ENCODE data around the gene FAM163B. TPM values are rescaled to one million over a fixed set of nuclear protein-coding genes. Genes with fewer than 3 reads are reported as not detected.

Gene FAM163B
- polyA plus RNA-seq, 1 donor (not counting 4 experiments of a cell fraction or from before 2014, with no cell fraction given): not detected

GRCh38 chr9:133615186-133615585 lies 6.0 kb upstream of the FAM163B start:
- no peak for DNase-seq (ENCODE audit: low read depth, low spot score)
- dilution Hi-C loops (cut with MboI; ENCODE audit: extremely low pct_ligation_motif_present, low sequenced_read_pairs): no loop called here
- H2AFZ ChIP-seq (ENCODE audit: control insufficient read depth, low read length): no peak overlapping the region
- H3K4me3 ChIP-seq (ENCODE audit: control insufficient read depth in 2 of 3, extremely low read depth in 1 of 3, insufficient read depth in 2 of 3, low read depth in 1 of 3, low read length in 3 of 3): no peak overlapping the region
- H4K20me1 ChIP-seq (ENCODE audit: control insufficient read depth, extremely low read depth, insufficient read depth, low read length): no peaks in the 10 kb centered on the region
- no peaks in the 10 kb centered on the region for H3K9me3 ChIP-seq (ENCODE audit: control insufficient read depth, low read depth, low read length)
- no peaks in the 10 kb centered on the region for H3K36me3 ChIP-seq (ENCODE audit: control insufficient read depth in 2 of 2, extremely low read depth in 1 of 2, insufficient read depth in 2 of 2, low read length in 2 of 2)
- no peak overlapping the region for H3K9ac ChIP-seq (ENCODE audit: control insufficient read depth, extremely low read depth, insufficient read depth, low read length)
- no peaks in the 10 kb centered on the region for H3K79me2 ChIP-seq (ENCODE audit: control insufficient read depth, insufficient read depth, low read length)
- no peak for TF ChIP-seq CTCF (optimal IDR thresholded peaks at IDR 0.05 in 1 of 3, IDR thresholded peaks at IDR 0.05 in 1 of 3, conservative IDR thresholded peaks at IDR 0.05 in 1 of 3; ENCODE audit: extremely low read depth in 1 of 3, insufficient read depth in 2 of 3, low read length in 3 of 3)
- TF ChIP-seq EZH2 (IDR thresholded peaks at IDR 0.05; ENCODE audit: low read length): no peak
- H3K4me1 ChIP-seq (ENCODE audit: control insufficient read depth, extremely low read depth, insufficient read depth, low read length): no peaks in the 10 kb centered on the region
- H3K9me1 ChIP-seq (ENCODE audit: control insufficient read depth, extremely low read depth, insufficient read depth, low read length): no peaks in the 10 kb centered on the region
- H3K4me2 ChIP-seq (ENCODE audit: control insufficient read depth, extremely low read depth, insufficient read depth, low read depth, low read length): no peak overlapping the region
- FAIRE-seq: no peak
- peaks cover 54% of the 10 kb centered on the region for H3K27me3 ChIP-seq (ENCODE audit: control insufficient read depth, extremely low read depth, insufficient read depth, low read length)
- no peak overlapping the region for H3K27ac ChIP-seq (ENCODE audit: control insufficient read depth, insufficient read depth, low read length)

GRCh38 chr9:133614678-133615077 lies 5.5 kb upstream of the FAM163B start:
- Histone ChIP-seq H3K27me3 (ENCODE audit: control insufficient read depth, extremely low read depth, insufficient read depth, low read length) (peaks cover 55% of the 10 kb centered on the region), H3K9me1 (ENCODE audit: control insufficient read depth, extremely low read depth, insufficient read depth, low read length) (no peaks in the 10 kb centered on the region), H3K4me2 (ENCODE audit: control insufficient read depth, extremely low read depth, insufficient read depth, low read depth, low read length) (no peak overlapping the region), H3K79me2 (ENCODE audit: control insufficient read depth, insufficient read depth, low read length) (no peaks in the 10 kb centered on the region), H2AFZ (ENCODE audit: control insufficient read depth, low read length) (no peak overlapping the region), H3K4me1 (ENCODE audit: control insufficient read depth, extremely low read depth, insufficient read depth, low read length) (no peaks in the 10 kb centered on the region), H4K20me1 (ENCODE audit: control insufficient read depth, extremely low read depth, insufficient read depth, low read length) (no peaks in the 10 kb centered on the region), H3K4me3 (ENCODE audit: control insufficient read depth in 2 of 3, extremely low read depth in 1 of 3, insufficient read depth in 2 of 3, low read depth in 1 of 3, low read length in 3 of 3) (no peak overlapping the region), H3K27ac (ENCODE audit: control insufficient read depth, insufficient read depth, low read length) (no peak overlapping the region), H3K36me3 (ENCODE audit: control insufficient read depth in 2 of 2, extremely low read depth in 1 of 2, insufficient read depth in 2 of 2, low read length in 2 of 2) (no peaks in the 10 kb centered on the region), H3K9ac (ENCODE audit: control insufficient read depth, extremely low read depth, insufficient read depth, low read length) (no peak overlapping the region), H3K9me3 (ENCODE audit: control insufficient read depth, low read depth, low read length) (no peaks in the 10 kb centered on the region)
- FAIRE-seq: no peak
- DNase-seq (ENCODE audit: low read depth, low spot score): no peak
- dilution Hi-C loops (cut with MboI; ENCODE audit: extremely low pct_ligation_motif_present, low sequenced_read_pairs): no loop called here
- no peak for TF ChIP-seq CTCF (optimal IDR thresholded peaks at IDR 0.05 in 1 of 3, IDR thresholded peaks at IDR 0.05 in 1 of 3, conservative IDR thresholded peaks at IDR 0.05 in 1 of 3; ENCODE audit: extremely low read depth in 1 of 3, insufficient read depth in 2 of 3, low read length in 3 of 3)
- no peak for TF ChIP-seq EZH2 (IDR thresholded peaks at IDR 0.05; ENCODE audit: low read length)

All from keratinocyte (primary cell).